IMR-90 (cell line): Measurements from ENCODE around the gene ALDH18A1. TPM values are rescaled to one million over a fixed set of nuclear protein-coding genes. Genes with fewer than 3 reads are reported as not detected.

Source experiments
- ATAC-seq: fragments of 200-7000 bp; cut with Tn5 transposase; 2 replicates; pipeline ENCODE4 v1.9.1; 2020; ENCODE audit warnings: low read depth, mild to moderate bottlenecking, moderate library complexity
- BruUV-seq: library from RNA; stranded (reverse); fragments of 400-500 nt; replicated peaks from 2 replicates; lab custom pipeline; 2021; lab: Mats Ljungman, UMichigan
- CTCF ChIA-PET: fragments of 300-600 bp; formaldehyde crosslinking; extraction: SDS; loops from one replicate; lab custom pipeline; 2021; ENCODE audit warnings: antibody characterized with exemption; lab: Yijun Ruan, JAX
- POLR2A ChIA-PET: fragments of 300-600 bp; sonication (Branson Sonifier 250); formaldehyde crosslinking; loops from one replicate; lab custom pipeline; 2022; ENCODE audit warnings: antibody characterized with exemption; ENCODE audit not compliant: unreplicated experiment; lab: Charles Lee
- DNase-seq: peaks from one replicate; pipeline ENCODE4 v3.0.0; 2013
- H2AFZ ChIP-seq: replicated peaks from 2 replicates; pipeline ENCODE3; 2013; ENCODE audit warnings: low read length, mild to moderate bottlenecking; ENCODE audit not compliant: poor library complexity
- H2AK5ac ChIP-seq: 2 replicates; pipeline ENCODE4 v1.6.1; 2013; ENCODE audit warnings: low read depth, low read length, inconsistent platforms
- H2AK9ac ChIP-seq: replicated peaks from 2 replicates; pipeline ENCODE3; 2013; ENCODE audit warnings: mild to moderate bottlenecking, low read depth, low read length, moderate library complexity; ENCODE audit not compliant: poor library complexity
- H2BK120ac ChIP-seq: 2 replicates; pipeline ENCODE4 v1.6.1; 2013; ENCODE audit warnings: low read depth, low read length, inconsistent platforms
- H2BK15ac ChIP-seq: 3 replicates; pipeline ENCODE4 v1.6.1; 2013; ENCODE audit warnings: low read depth, low read length, inconsistent platforms
- H2BK20ac ChIP-seq: 2 replicates; pipeline ENCODE4 v1.6.1; 2013; ENCODE audit warnings: low read depth, mild to moderate bottlenecking, inconsistent platforms, low read length, moderate library complexity
- H2BK5ac ChIP-seq: 2 replicates; pipeline ENCODE4 v1.6.1; 2013; ENCODE audit warnings: mild to moderate bottlenecking, low read depth, low read length, inconsistent platforms; ENCODE audit not compliant: poor library complexity, severe bottlenecking
- H3K14ac ChIP-seq: replicated peaks from 2 replicates; pipeline ENCODE4 v1.6.1; 2013; ENCODE audit warnings: low read depth, low read length, inconsistent platforms
- H3K18ac ChIP-seq: 2 replicates; pipeline ENCODE4 v1.6.1; 2013; ENCODE audit warnings: low read depth, low read length, control low read depth
- H3K23ac ChIP-seq: 2 replicates; pipeline ENCODE4 v1.6.1; 2013; ENCODE audit warnings: low read depth, low read length, inconsistent platforms
- H3K27ac ChIP-seq: 2 replicates; pipeline ENCODE4 v1.5.1; 2013; ENCODE audit warnings: mild to moderate bottlenecking, control low read depth, low read length; ENCODE audit not compliant: insufficient read depth
- H3K27me3 ChIP-seq: 2 replicates; pipeline ENCODE4 v1.6.1; 2013; ENCODE audit warnings: low read length; ENCODE audit not compliant: control insufficient read depth, insufficient read depth
- H3K36me3 ChIP-seq: 2 replicates; pipeline ENCODE4 v1.6.1; 2013; ENCODE audit warnings: low read length, mixed read lengths; ENCODE audit not compliant: control insufficient read depth, insufficient read depth
- H3K4ac ChIP-seq: 2 replicates; pipeline ENCODE4 v1.6.1; 2013; ENCODE audit warnings: low read depth, low read length, inconsistent platforms
- H3K4me1 ChIP-seq: 2 replicates; pipeline ENCODE4 v1.6.1; 2013; ENCODE audit warnings: low read length, mixed read lengths; ENCODE audit not compliant: control insufficient read depth, insufficient read depth
- H3K4me2 ChIP-seq: 2 replicates; pipeline ENCODE4 v1.6.1; 2013; ENCODE audit warnings: low read depth, mild to moderate bottlenecking, control low read depth, low read length, moderate library complexity
- H3K4me3 ChIP-seq: 2 replicates; pipeline ENCODE4 v1.5.1; 2013; ENCODE audit warnings: low read depth, mild to moderate bottlenecking, control low read depth, low read length, moderate library complexity; ENCODE audit not compliant: insufficient read depth
- H3K56ac ChIP-seq: 2 replicates; pipeline ENCODE4 v1.6.1; 2013; ENCODE audit warnings: low read length, inconsistent platforms; ENCODE audit not compliant: insufficient read depth; ENCODE audit errors: extremely low read depth
- H3K79me1 ChIP-seq, 2 experiments: 2 replicates each; pipeline ENCODE4 v1.6.1; 2013; ENCODE audit warnings: low read length in 2 of 2, inconsistent platforms in 1 of 2, low read depth in 1 of 2
- H3K9ac ChIP-seq: 2 replicates; pipeline ENCODE4 v1.6.1; 2013; ENCODE audit warnings: low read depth, low read length, control low read depth
- H3K9me1 ChIP-seq: 2 replicates; pipeline ENCODE4 v1.6.1; 2013; ENCODE audit warnings: low read length, inconsistent platforms; ENCODE audit not compliant: insufficient read depth
- H3K9me3 ChIP-seq: 2 replicates; pipeline ENCODE4 v1.6.1; 2013; ENCODE audit warnings: low read length; ENCODE audit not compliant: control insufficient read depth, insufficient read depth
- H4K20me1 ChIP-seq: 2 replicates; pipeline ENCODE4 v1.6.1; 2013; ENCODE audit warnings: low read length, inconsistent platforms; ENCODE audit not compliant: insufficient read depth
- H4K5ac ChIP-seq: 2 replicates; pipeline ENCODE4 v1.6.1; 2013; ENCODE audit warnings: mild to moderate bottlenecking, low read depth, low read length, control low read depth
- H4K8ac ChIP-seq, 2 experiments: 2 replicates each; pipeline ENCODE4 v1.6.1; 2013; ENCODE audit warnings: low read depth in 2 of 2, low read length in 2 of 2, control low read depth in 1 of 2, inconsistent platforms in 1 of 2
- H4K91ac ChIP-seq: 2 replicates; pipeline ENCODE4 v1.6.1; 2013; ENCODE audit warnings: low read depth, low read length, inconsistent platforms; ENCODE audit not compliant: insufficient read depth
- BHLHE40 ChIP-seq: fragments of 150-350 bp; IDR thresholded peaks from 2 replicates; pipeline ENCODE4 v1.6.1; 2016; ENCODE audit warnings: mild to moderate bottlenecking, low read depth, low read length
- CEBPB ChIP-seq: IDR thresholded peaks from 2 replicates; pipeline ENCODE4 v1.6.1; 2012; ENCODE audit warnings: low read depth, low read length, improper control_type of control experiment
- CTCF ChIP-seq: conservative IDR thresholded peaks from 2 replicates; pipeline ENCODE4 v1.5.1; 2012; ENCODE audit warnings: mild to moderate bottlenecking, low read depth, low read length, improper control_type of control experiment
- MAFK ChIP-seq: IDR thresholded peaks from 2 replicates; pipeline ENCODE4 v1.6.1; 2012; ENCODE audit warnings: low read depth, low read length, improper control_type of control experiment
- MAZ ChIP-seq: IDR thresholded peaks from 2 replicates; pipeline ENCODE4 v1.6.1; 2012; ENCODE audit warnings: low read depth, mild to moderate bottlenecking, low read length, improper control_type of control experiment, moderate library complexity, borderline replicate concordance
- MXI1 ChIP-seq: IDR thresholded peaks from 2 replicates; pipeline ENCODE4 v1.6.1; 2012; ENCODE audit warnings: low read depth, mild to moderate bottlenecking, low read length, moderate library complexity, borderline replicate concordance
- RAD21 ChIP-seq: IDR thresholded peaks from 2 replicates; pipeline ENCODE4 v1.6.1; 2012; ENCODE audit warnings: low read length, improper control_type of control experiment
- RCOR1 ChIP-seq: IDR thresholded peaks from 2 replicates; pipeline ENCODE4 v1.6.1; 2012; ENCODE audit warnings: mild to moderate bottlenecking, low read length, improper control_type of control experiment; ENCODE audit not compliant: insufficient replicate concordance
- SMC3 ChIP-seq: fragments of 150-350 bp; IDR thresholded peaks from 2 replicates; pipeline ENCODE4 v1.6.1; 2016; ENCODE audit warnings: low read depth, mild to moderate bottlenecking, antibody characterized with exemption, low read length, moderate library complexity
- USF2 ChIP-seq: fragments of 150-350 bp; IDR thresholded peaks from 2 replicates; pipeline ENCODE4 v1.6.1; 2017; ENCODE audit warnings: mild to moderate bottlenecking, antibody characterized with exemption, low read length, low read depth
- WGBS, 2 experiments: methylation state at CpG; one replicate each; pipeline versions ENCODE4 v1.1.5 to v1.1.7; 2013; ENCODE audit warnings: missing lambda C conversion rate in 2 of 2; ENCODE audit not compliant: insufficient read length in 1 of 2; ENCODE audit errors: extremely low coverage in 2 of 2; 5-methylcytosine and 5-hydroxymethylcytosine counted together
- dilution Hi-C: fragments of 300-500 bp; cut with HindIII; formaldehyde crosslinking; loops from one replicate; pipeline ENCODE4 v1.14.3; 2018; ENCODE audit warnings: low sequenced_read_pairs; ENCODE audit not compliant: unreplicated experiment
- in situ Hi-C: fragments of 300-500 bp; cut with MboI; formaldehyde crosslinking; loops from 3 replicates; pipeline ENCODE4 v1.14.3; 2019; ENCODE audit warnings: low sequenced_read_pairs, inconsistent platforms, mixed read lengths
- intact Hi-C: fragments of 100-400 bp; cut with micrococcal nuclease; formaldehyde crosslinking; loops from 2 replicates; pipeline ENCODE4 v1.10.0; 2022
- polyA plus RNA-seq, 3 experiments: library from polyadenylated mRNA; depleted of rRNA; stranded (reverse); fragments of >200 nt; gene quantifications; 2 replicates each; pipeline ENCODE4 v1.2.3, GENCODE V29; 2012; ENCODE audit warnings: low replicate concordance in 1 of 3
- total RNA-seq: library from RNA; depleted of rRNA; stranded (reverse); fragments of >200 nt; gene quantifications from 2 replicates; pipeline ENCODE4 v1.2.3, GENCODE V29; 2012
- TF ChIP-seq, protein P1 (sequence below): fragments of 150-350 bp; IDR thresholded peaks from 2 replicates; pipeline ENCODE4 v1.6.1; 2016; ENCODE audit warnings: low read depth, mild to moderate bottlenecking, low read length, moderate library complexity, borderline replicate concordance

Gene ALDH18A1
- total and polyA plus RNA-seq, 2 of the 4 experiments (the other 2 are of a cell fraction), result 93.4 to 232 TPM

DNA sequence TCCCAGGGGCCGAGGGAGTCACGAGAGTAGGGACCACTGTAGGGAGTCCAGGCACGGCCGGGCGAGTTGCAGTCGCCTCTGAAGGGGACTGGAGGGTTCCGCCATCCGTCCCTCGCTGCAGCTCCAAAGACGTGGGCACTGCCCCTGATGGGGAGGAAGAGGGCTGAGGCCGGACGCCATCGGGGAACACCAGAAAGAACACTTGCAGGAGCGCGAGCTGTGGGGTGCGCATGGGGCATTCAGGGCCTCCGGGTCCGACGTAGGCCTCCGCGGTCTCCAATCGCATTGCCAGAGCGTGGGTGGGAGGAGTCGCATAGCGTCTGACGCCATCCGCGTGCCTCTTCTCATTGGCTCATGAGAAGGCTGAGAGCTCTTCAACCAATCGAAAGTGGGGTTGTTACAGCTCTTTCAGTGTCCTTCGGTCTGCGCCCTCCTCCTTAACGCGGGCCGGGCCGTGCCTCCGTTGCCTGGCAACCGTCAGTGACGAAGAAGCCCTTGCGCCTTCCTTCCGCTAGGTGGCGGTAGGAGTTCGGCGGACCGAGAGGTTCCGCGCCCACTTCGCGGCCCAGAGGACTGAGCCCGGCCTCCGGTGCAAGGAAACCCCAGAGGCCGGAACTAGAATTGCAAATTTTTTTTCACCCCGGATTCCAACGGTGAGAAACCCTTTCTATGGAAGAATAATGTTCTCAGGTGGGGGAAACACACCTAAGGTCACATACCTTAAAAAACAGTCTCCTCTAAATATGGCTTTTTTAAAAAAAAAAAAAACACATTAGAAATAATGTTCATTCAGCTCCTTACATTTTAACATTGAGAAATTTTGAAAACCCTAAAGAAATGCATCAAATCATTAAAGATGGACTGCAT, 37.4 kb upstream of the ALDH18A1 start, which contains the start of gene TCTN3:
TCTN3 (minus strand) TSS at position 260 of the 867 bp plus-strand sequence; CDS start at position 232, 28 bp downstream.
- Histone ChIP-seq H3K56ac (peak within 1 kb of the TSS; percentile 49; the same call in 1 of the 2 replicates), H2AK5ac (peak within 1 kb of the TSS; percentile 9; the same call in 1 of the 2 replicates), H2BK5ac (no peak within 1 kb of the TSS), H3K18ac (no peak within 1 kb of the TSS), H4K91ac (no peak within 1 kb of the TSS), H3K27me3 (no peaks in the 10 kb centered on the region), H3K4me3 (peak within 1 kb of the TSS; percentile 64), H2AK9ac (peak within 1 kb of the TSS; percentile 87), H2BK20ac (no peak within 1 kb of the TSS), H3K4ac (peak within 1 kb of the TSS; percentile 42; the same call in 1 of the 2 replicates), H3K9me1 (no peaks in the 10 kb centered on the region), H4K8ac (peak within 1 kb of the TSS; percentile 13 to 75; a peak in 1 of 4 replicates), H3K9me3 (no peaks in the 10 kb centered on the region), H3K27ac (peak within 1 kb of the TSS; percentile 36), H3K4me1 (no peaks in the 10 kb centered on the region), H3K14ac (peak within 1 kb of the TSS; percentile 56; the same call in 1 of the 2 replicates), H2BK15ac (no peak within 1 kb of the TSS), H4K20me1 (no peaks in the 10 kb centered on the region), H3K23ac (no peak within 1 kb of the TSS; the same call in 1 of the 2 replicates), H3K4me2 (peak within 1 kb of the TSS; percentile 82), H2BK120ac (no peak within 1 kb of the TSS), H3K9ac (peak within 1 kb of the TSS; percentile 60), H2AFZ (peak within 1 kb of the TSS; percentile 98), H3K36me3 (peaks cover 8% of the 10 kb centered on the region; the same call in 1 of the 2 replicates), H3K79me1 (peaks cover 10 to 19% of the 10 kb centered on the region in 2 experiments; a peak in 3 of 4 replicates), H4K5ac (no peak within 1 kb of the TSS)
- dilution Hi-C loops, result no loop called here
- ChIA-PET CTCF (interaction anchor here (0.6 to 3.5 kb wide), 46 partner anchors 9 to 1156 kb away, joined by 3 to 174 read pairs (median 5); partner anchors contain the start of genes CC2D2B and ENTPD1), POLR2A (no interaction called here)
- WGBS, 2 experiments, result 0% methylated on average over 26 of the region's 53 CpGs; no CpG with 5 or more reads in 1 of the 2 experiments
- in situ Hi-C loops, result no loop called here
- ATAC-seq (peak; percentile 99), DNase-seq (peak; percentile 100)
- BruUV-seq, result no TSS peak
- intact Hi-C loops, result loop anchor here (1.0 to 10.0 kb wide), 9 partner anchors 35 to 601 kb away; partner anchors contain the start of genes ALDH18A1, CC2D2B, CCNJ and ENTPD1
- TF ChIP-seq MXI1 (peak; percentile 88), BHLHE40 (peak; percentile 90), RAD21 (peak; percentile 98), SMC3 (peak; percentile 93), CTCF (peak; percentile 100; the same call in 1 of the 2 replicates), USF2 (no peak), CEBPB (no peak), MAFK (0 out of 2 replicates have a peak, but pooled peaks have one; percentile 5), RCOR1 (peak; percentile 99), MAZ (peak; percentile 96)
- TF ChIP-seq, protein P1, sequence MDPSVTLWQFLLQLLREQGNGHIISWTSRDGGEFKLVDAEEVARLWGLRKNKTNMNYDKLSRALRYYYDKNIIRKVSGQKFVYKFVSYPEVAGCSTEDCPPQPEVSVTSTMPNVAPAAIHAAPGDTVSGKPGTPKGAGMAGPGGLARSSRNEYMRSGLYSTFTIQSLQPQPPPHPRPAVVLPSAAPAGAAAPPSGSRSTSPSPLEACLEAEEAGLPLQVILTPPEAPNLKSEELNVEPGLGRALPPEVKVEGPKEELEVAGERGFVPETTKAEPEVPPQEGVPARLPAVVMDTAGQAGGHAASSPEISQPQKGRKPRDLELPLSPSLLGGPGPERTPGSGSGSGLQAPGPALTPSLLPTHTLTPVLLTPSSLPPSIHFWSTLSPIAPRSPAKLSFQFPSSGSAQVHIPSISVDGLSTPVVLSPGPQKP, result no peak
